ENCODE data around the gene ACOX1.
A peak's percentile ranks its signal among the peaks of the same experiment; 100 is the strongest.

Gene ACOX1

DNA sequence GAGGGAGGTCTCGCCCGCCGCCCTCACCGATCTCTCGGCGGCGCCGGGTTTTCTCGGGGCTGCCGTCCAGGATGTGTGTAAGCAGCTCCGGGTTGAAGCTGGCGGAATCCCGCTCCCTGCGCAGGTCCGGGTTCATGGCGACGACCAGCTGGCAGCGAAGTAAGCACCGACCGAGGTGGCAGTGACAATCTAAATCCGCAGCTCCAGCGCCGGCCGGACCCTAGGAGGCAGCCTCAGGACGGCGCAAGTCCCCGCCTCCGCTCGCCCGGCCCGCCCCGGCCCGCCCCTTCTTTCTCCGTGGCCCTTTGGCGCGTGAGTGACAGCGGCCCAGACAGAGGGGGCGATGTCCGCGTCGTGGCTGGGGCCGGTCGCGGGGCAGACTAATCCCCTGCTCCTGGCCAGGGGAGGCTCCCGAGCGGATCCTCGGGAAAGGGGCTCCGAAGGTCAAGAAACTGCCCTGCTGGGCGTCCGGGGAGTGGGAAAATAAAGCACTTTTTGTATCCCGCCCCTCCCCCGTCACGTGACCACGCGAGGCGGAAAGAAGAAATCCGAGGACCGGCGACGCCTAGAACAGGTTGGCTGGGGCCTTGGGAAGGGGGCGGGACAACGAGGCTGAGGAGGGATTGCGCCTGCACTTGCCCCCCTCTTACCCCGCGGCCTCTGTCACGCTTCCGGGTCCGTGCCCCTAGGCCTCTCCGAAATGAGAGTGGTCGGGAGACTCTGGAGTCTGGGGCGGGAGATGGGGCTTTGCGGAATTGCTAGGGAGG lies at the start of gene ACOX1, which contains the start of gene TEN1:
Gene ACOX1, minus strand, starts transcription at position 229 of the 767 bp plus-strand sequence. Its CDS starts 93 bp downstream, at position 136.
Gene TEN1, plus strand, starts transcription at position 303 of the 767 bp plus-strand sequence. CDS start 6,953 bp downstream, outside the sequence.
- peak within 1 kb of the TSS; percentile 95 for H3K4me3 ChIP-seq (ENCODE audit: low read length)
- DNase-seq, result peak; percentile 95
- H3K27me3 ChIP-seq (replicated peaks; ENCODE audit: insufficient read depth, low read length), result no peaks in the 10 kb centered on the region
- no peaks in the 10 kb centered on the region for H3K9me3 ChIP-seq (replicated peaks; ENCODE audit: insufficient read depth, low read length)
- H3K36me3 ChIP-seq (replicated peaks; ENCODE audit: insufficient read depth, low read length), result no peaks in the 10 kb centered on the region
- no peaks in the 10 kb centered on the region for H3K9me2 ChIP-seq (replicated peaks; ENCODE audit: insufficient read depth, low read length)
- H3K4me1 ChIP-seq (ENCODE audit: low read length), result no peaks in the 10 kb centered on the region
- peak within 1 kb of the TSS; percentile 99 for H2AFZ ChIP-seq (ENCODE audit: low read length)
- H3F3A ChIP-seq (ENCODE audit: insufficient read depth, low read length), result no peaks in the 10 kb centered on the region
- H3K79me2 ChIP-seq (ENCODE audit: low read length), result peaks cover 21% of the 10 kb centered on the region
- peak; percentile 35 for TF ChIP-seq CTCF (IDR thresholded peaks at IDR 0.05; ENCODE audit: low read length)
- TF ChIP-seq EZH2phosphoT487 (IDR thresholded peaks at IDR 0.05; ENCODE audit: low read length), result no peak
- peak within 1 kb of the TSS; percentile 98 for H3K9ac ChIP-seq (ENCODE audit: low read length)
- peak within 1 kb of the TSS; percentile 84 for H3K27ac ChIP-seq (ENCODE audit: low read length)
- H4K20me1 ChIP-seq (ENCODE audit: insufficient read depth, low read length), result no peaks in the 10 kb centered on the region
- peak within 1 kb of the TSS; percentile 99 for H3K4me2 ChIP-seq (ENCODE audit: low read depth, low read length)

DNA sequence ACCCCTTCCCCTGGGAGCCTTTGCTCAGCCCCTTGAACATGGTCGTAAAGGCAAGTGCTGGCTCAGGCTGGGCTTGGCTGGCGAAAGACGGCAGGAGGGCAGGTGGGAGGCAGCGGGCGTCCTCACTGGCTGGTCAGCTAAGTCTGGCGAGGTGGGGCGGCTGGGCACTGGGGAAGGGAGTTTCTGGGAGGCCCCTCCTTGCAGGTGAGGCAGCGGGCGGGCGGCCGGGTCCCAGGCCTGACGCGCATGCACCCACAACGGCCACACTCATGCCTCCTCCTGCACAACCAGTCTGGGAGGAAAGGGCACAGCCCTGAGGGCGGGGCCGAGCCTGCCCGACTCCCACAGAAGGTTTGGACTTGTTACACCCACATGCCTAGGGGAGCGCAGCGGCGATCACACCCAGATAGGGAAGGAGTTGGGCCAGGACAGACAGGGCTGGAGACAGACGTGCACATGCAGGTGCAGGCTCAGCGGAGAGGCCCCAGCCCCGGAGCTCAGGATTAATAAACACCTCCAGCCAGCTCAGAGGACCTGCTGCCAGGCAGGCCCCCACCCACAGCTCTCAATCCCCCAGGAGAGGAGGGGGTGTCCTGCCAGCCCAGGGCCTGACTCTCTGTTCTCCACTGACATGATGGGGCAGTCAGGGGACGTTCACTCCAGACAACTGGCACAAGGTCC lies 48.3 kb upstream of the ACOX1 start, which contains the start of gene EVPL:
Gene EVPL, minus strand, starts transcription at position 148 of the 681 bp plus-strand sequence. Its CDS starts 108 bp downstream, at position 40.
- H3K4me1 ChIP-seq (ENCODE audit: low read length), result no peaks in the 10 kb centered on the region
- H3K27ac ChIP-seq (ENCODE audit: low read length), result no peak within 1 kb of the TSS
- no peaks in the 10 kb centered on the region for H3K36me3 ChIP-seq (replicated peaks; ENCODE audit: insufficient read depth, low read length)
- H3K4me3 ChIP-seq (ENCODE audit: low read length), result no peak within 1 kb of the TSS
- H3K79me2 ChIP-seq (ENCODE audit: low read length), result no peaks in the 10 kb centered on the region
- H3K9ac ChIP-seq (ENCODE audit: low read length), result no peak within 1 kb of the TSS
- H4K20me1 ChIP-seq (ENCODE audit: insufficient read depth, low read length), result no peaks in the 10 kb centered on the region
- DNase-seq, result no peak
- H3K4me2 ChIP-seq (ENCODE audit: low read depth, low read length), result no peak within 1 kb of the TSS
- TF ChIP-seq CTCF (IDR thresholded peaks at IDR 0.05; ENCODE audit: low read length) (no peak), EZH2 (optimal IDR thresholded peaks at IDR 0.05; ENCODE audit: low read depth, low read length) (no peak), EZH2phosphoT487 (IDR thresholded peaks at IDR 0.05; ENCODE audit: low read length) (no peak)
- H3F3A ChIP-seq (ENCODE audit: insufficient read depth, low read length), result no peaks in the 10 kb centered on the region
- H3K9me2 ChIP-seq (replicated peaks; ENCODE audit: insufficient read depth, low read length), result no peaks in the 10 kb centered on the region
- no peak within 1 kb of the TSS for H2AFZ ChIP-seq (ENCODE audit: low read length)
- peaks cover 13% of the 10 kb centered on the region; the same call in 1 of the 2 replicates for H3K27me3 ChIP-seq (replicated peaks; ENCODE audit: insufficient read depth, low read length)
- H3K9me3 ChIP-seq (replicated peaks; ENCODE audit: insufficient read depth, low read length), result no peaks in the 10 kb centered on the region

DNA sequence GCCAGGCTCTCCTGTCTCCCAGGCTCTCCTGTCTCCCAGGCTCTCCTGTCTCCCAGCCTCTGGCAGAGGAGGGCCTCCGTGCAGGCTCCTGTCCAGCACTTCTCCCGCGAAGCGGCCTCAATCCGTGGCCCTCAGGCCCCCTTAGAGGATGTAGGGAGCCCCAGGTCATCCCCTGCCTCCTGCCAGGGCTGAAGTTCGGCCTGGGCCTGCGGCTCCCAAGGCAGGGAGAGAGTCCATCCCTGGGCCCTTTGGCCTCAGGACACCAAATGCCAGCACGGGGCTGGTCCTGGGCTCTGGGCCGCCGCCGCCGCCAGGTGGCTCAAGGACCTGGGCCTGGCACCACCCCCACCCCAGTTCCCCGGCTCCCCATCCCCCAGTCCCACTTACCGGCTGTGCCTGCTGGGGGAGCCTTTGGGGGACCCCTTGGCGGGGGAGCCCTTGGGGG lies 47.8 kb upstream of the ACOX1 start:
- Histone ChIP-seq H3K9me3 (replicated peaks; ENCODE audit: insufficient read depth, low read length) (no peaks in the 10 kb centered on the region), H3F3A (ENCODE audit: insufficient read depth, low read length) (no peaks in the 10 kb centered on the region), H3K9me2 (replicated peaks; ENCODE audit: insufficient read depth, low read length) (no peaks in the 10 kb centered on the region), H3K36me3 (replicated peaks; ENCODE audit: insufficient read depth, low read length) (no peaks in the 10 kb centered on the region), H3K4me3 (ENCODE audit: low read length) (no peak overlapping the region), H3K9ac (ENCODE audit: low read length) (no peak overlapping the region), H2AFZ (ENCODE audit: low read length) (no peak overlapping the region), H3K4me2 (ENCODE audit: low read depth, low read length) (no peak overlapping the region), H3K27me3 (replicated peaks; ENCODE audit: insufficient read depth, low read length) (peaks cover 13% of the 10 kb centered on the region; the same call in 1 of the 2 replicates), H3K79me2 (ENCODE audit: low read length) (no peaks in the 10 kb centered on the region), H3K4me1 (ENCODE audit: low read length) (no peaks in the 10 kb centered on the region), H4K20me1 (ENCODE audit: insufficient read depth, low read length) (no peaks in the 10 kb centered on the region), H3K27ac (ENCODE audit: low read length) (no peak overlapping the region)
- no peak for DNase-seq
- no peak for TF ChIP-seq EZH2phosphoT487 (IDR thresholded peaks at IDR 0.05; ENCODE audit: low read length)
- TF ChIP-seq CTCF (IDR thresholded peaks at IDR 0.05; ENCODE audit: low read length), result no peak
- no peak for TF ChIP-seq EZH2 (optimal IDR thresholded peaks at IDR 0.05; ENCODE audit: low read depth, low read length)

Measured in MM.1S (cell line).